PC-9 (cell line): ENCODE results near the gene CD72. TPM values are rescaled to one million over a fixed set of nuclear protein-coding genes. Genes with fewer than 3 reads are reported as not detected.
"Not testable (repeated sequence)": the region's sequence is repeated elsewhere in the genome, so short reads cannot be mapped to it uniquely, and the experiment has no call there.

Experiments
- BruUV-seq: library from RNA; stranded (reverse); fragments of 400-500 nt; replicated peaks from 2 replicates; lab custom pipeline; 2021; lab: Mats Ljungman, UMichigan
- CTCF ChIA-PET: fragments of 300-600 bp; sonication (Branson Sonifier 250); formaldehyde crosslinking; loops from one replicate; lab custom pipeline; 2022; ENCODE audit warnings: antibody characterized with exemption; lab: Charles Lee
- POLR2A ChIA-PET: fragments of 300-600 bp; sonication (Branson Sonifier 250); formaldehyde crosslinking; loops from one replicate; lab custom pipeline; 2022; ENCODE audit warnings: antibody characterized with exemption; ENCODE audit not compliant: unreplicated experiment; lab: Charles Lee
- DNase-seq, 2 experiments: peaks; one replicate each; pipeline versions ENCODE4 v3.0.0 to v3.0.0-alpha.2; 2015 to 2022; ENCODE audit warnings: mixed read lengths in 1 of 2
- H2AFZ ChIP-seq: fragments of 200-600 bp; sonication (generic); 2 replicates; pipeline ENCODE4 v1.8.1; 2017; ENCODE audit warnings: antibody characterized with exemption
- H3F3A ChIP-seq: fragments of 200-600 bp; sonication (generic); 2 replicates; pipeline ENCODE4 v1.8.1; 2017; ENCODE audit warnings: antibody characterized with exemption, mild to moderate bottlenecking, low read depth; ENCODE audit not compliant: insufficient read depth
- H3K27ac ChIP-seq: fragments of 200-600 bp; sonication (generic); 2 replicates; pipeline ENCODE4 v1.6.1; 2016; ENCODE audit warnings: mixed run types
- H3K27me3 ChIP-seq: fragments of 200-600 bp; sonication (generic); 2 replicates; pipeline ENCODE4 v1.6.1; 2016; ENCODE audit warnings: low read depth, mixed run types; ENCODE audit not compliant: insufficient read depth
- H3K36me3 ChIP-seq: fragments of 200-600 bp; sonication (generic); 2 replicates; pipeline ENCODE4 v1.6.1; 2016; ENCODE audit warnings: low read depth, mixed run types
- H3K4me1 ChIP-seq: fragments of 200-600 bp; sonication (generic); replicated peaks from 2 replicates; pipeline ENCODE4 v1.6.1; 2016; ENCODE audit warnings: mixed run types; ENCODE audit not compliant: insufficient read depth
- H3K4me2 ChIP-seq: fragments of 200-600 bp; sonication (generic); 2 replicates; pipeline ENCODE4 v1.6.1; 2017; ENCODE audit warnings: mixed run types
- H3K4me3 ChIP-seq: fragments of 200-600 bp; sonication (generic); 2 replicates; pipeline ENCODE4 v1.6.1; 2016; ENCODE audit warnings: mixed run types
- H3K79me2 ChIP-seq: fragments of 200-600 bp; sonication (generic); 2 replicates; pipeline ENCODE4 v1.6.1; 2017; ENCODE audit warnings: low read depth, mixed run types
- H3K9me2 ChIP-seq: fragments of 200-600 bp; sonication (generic); 2 replicates; pipeline ENCODE4 v1.8.1; 2017; ENCODE audit warnings: mild to moderate bottlenecking; ENCODE audit not compliant: insufficient read depth
- H3K9me3 ChIP-seq: fragments of 200-600 bp; sonication (generic); 2 replicates; pipeline ENCODE4 v1.8.1; 2016; ENCODE audit warnings: low read depth; ENCODE audit not compliant: insufficient read depth
- H4K20me1 ChIP-seq: fragments of 200-600 bp; sonication (generic); 2 replicates; pipeline ENCODE4 v1.8.1; 2017; ENCODE audit not compliant: insufficient read depth
- EZH2 ChIP-seq: fragments of 200-600 bp; sonication (generic); IDR thresholded peaks from 2 replicates; pipeline ENCODE4 v1.8.0; 2017; ENCODE audit warnings: antibody characterized with exemption, low read depth
- intact Hi-C: fragments of 100-400 bp; cut with micrococcal nuclease; formaldehyde crosslinking; loops from one replicate; pipeline ENCODE4 v1.10.0; 2022; ENCODE audit not compliant: unreplicated experiment
- total RNA-seq: library from RNA; stranded (reverse); gene quantifications from 2 replicates; pipeline ENCODE4 v1.2.3, GENCODE V29; 2021
- TF ChIP-seq, protein P1 (sequence below): fragments of 200-600 bp; sonication (generic); conservative IDR thresholded peaks from 2 replicates; pipeline ENCODE4 v1.6.1; 2017; ENCODE audit warnings: mixed run types, antibody characterized with exemption, mild to moderate bottlenecking, moderate library complexity

Gene CD72
- total RNA-seq, 1 experiment from 2014 or later, result 3.2 TPM

DNA sequence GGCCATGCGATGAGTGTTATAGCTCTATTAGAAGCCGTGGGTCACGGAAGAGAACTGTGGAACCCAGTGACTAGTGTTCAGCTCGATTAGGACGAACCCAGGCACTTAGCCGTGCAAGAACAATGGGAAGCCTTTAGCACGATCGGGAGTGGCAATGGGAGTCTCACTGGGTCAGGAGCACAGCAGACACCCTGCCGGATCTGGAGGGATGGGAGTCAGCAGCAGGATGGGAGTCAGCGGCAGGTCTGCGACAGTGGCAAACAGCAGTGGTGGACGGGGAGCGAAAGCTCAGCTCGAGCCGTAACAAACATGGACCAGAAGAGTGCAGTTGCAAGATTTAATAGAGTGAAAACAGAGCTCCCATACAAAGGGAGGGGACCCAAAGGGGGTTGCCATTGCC lies 22.2 kb upstream of the CD72 start:
- H3K4me2 ChIP-seq, H3K27me3 ChIP-seq, CTCF ChIA-PET, intact Hi-C loops, H3K36me3 ChIP-seq, H4K20me1 ChIP-seq, BruUV-seq, H2AFZ ChIP-seq, H3K79me2 ChIP-seq, H3K9me2 ChIP-seq, H3K4me3 ChIP-seq, POLR2A ChIA-PET, H3F3A ChIP-seq, H3K9me3 ChIP-seq, DNase-seq, H3K4me1 ChIP-seq, H3K27ac ChIP-seq: not testable (repeated sequence)

GRCh38 chr9:35639631-35640030 lies 21.4 kb upstream of the CD72 start:
- BruUV-seq, result no TSS peak
- POLR2A ChIA-PET, result no interaction called here
- CTCF ChIA-PET, result no interaction called here

DNA sequence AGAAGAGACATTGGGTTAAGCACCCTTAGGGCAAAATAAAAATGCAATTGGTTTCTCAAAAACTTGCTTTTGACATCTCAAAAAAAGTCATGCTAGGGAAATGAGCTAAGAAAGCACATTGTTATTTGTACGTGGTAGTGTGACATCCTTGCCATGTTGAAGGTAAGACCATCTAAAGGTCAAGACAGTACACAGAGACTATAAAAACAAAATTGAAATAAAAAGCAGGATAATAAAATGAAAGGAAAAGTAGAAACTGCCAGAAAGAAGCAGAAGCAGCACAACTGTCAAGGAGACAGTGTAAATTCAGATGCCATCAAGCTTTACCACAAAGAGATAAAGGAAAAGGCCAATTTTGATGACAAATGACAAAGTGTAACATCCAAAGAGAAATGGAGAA lies 21.0 kb upstream of the CD72 start:
- H3K27ac ChIP-seq, CTCF ChIA-PET, H3K4me1 ChIP-seq, H3K36me3 ChIP-seq, H3F3A ChIP-seq, H3K9me3 ChIP-seq, intact Hi-C loops, DNase-seq, H2AFZ ChIP-seq, H3K79me2 ChIP-seq, H4K20me1 ChIP-seq, POLR2A ChIA-PET, H3K4me3 ChIP-seq, BruUV-seq, H3K27me3 ChIP-seq, H3K9me2 ChIP-seq, H3K4me2 ChIP-seq: not testable (repeated sequence)

More at GRCh38 chr9:35639631-35640030, 21.4 kb upstream of the CD72 start:
- intact Hi-C loops, result no loop called here
- H3K9me3 ChIP-seq, result no peaks in the 10 kb centered on the region
- no peak overlapping the region for H3K4me2 ChIP-seq
- H2AFZ ChIP-seq, result no peak overlapping the region
- TF ChIP-seq, protein P1, sequence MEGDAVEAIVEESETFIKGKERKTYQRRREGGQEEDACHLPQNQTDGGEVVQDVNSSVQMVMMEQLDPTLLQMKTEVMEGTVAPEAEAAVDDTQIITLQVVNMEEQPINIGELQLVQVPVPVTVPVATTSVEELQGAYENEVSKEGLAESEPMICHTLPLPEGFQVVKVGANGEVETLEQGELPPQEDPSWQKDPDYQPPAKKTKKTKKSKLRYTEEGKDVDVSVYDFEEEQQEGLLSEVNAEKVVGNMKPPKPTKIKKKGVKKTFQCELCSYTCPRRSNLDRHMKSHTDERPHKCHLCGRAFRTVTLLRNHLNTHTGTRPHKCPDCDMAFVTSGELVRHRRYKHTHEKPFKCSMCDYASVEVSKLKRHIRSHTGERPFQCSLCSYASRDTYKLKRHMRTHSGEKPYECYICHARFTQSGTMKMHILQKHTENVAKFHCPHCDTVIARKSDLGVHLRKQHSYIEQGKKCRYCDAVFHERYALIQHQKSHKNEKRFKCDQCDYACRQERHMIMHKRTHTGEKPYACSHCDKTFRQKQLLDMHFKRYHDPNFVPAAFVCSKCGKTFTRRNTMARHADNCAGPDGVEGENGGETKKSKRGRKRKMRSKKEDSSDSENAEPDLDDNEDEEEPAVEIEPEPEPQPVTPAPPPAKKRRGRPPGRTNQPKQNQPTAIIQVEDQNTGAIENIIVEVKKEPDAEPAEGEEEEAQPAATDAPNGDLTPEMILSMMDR, result no peak
- TF ChIP-seq EZH2, result no peak
- H4K20me1 ChIP-seq, result no peaks in the 10 kb centered on the region
- H3K9me2 ChIP-seq, result no peaks in the 10 kb centered on the region
- H3K4me3 ChIP-seq, result no peak overlapping the region
- DNase-seq, result no peak
- H3F3A ChIP-seq, result no peaks in the 10 kb centered on the region
- H3K27me3 ChIP-seq, result no peaks in the 10 kb centered on the region
- H3K79me2 ChIP-seq, result no peaks in the 10 kb centered on the region
- no peak overlapping the region for H3K27ac ChIP-seq
- H3K4me1 ChIP-seq, result no peaks in the 10 kb centered on the region
- H3K36me3 ChIP-seq, result no peaks in the 10 kb centered on the region

- CTCF ChIA-PET, H3K27ac ChIP-seq, DNase-seq, H3F3A ChIP-seq, H3K36me3 ChIP-seq, POLR2A ChIA-PET, H3K27me3 ChIP-seq, H3K9me3 ChIP-seq, H4K20me1 ChIP-seq, BruUV-seq, H3K9me2 ChIP-seq, H3K4me1 ChIP-seq, H3K4me2 ChIP-seq, intact Hi-C loops, H2AFZ ChIP-seq, H3K4me3 ChIP-seq, H3K79me2 ChIP-seq: not testable (repeated sequence)
Observed at GRCh38 chr9:35638751-35639150, 20.5 kb upstream of the CD72 start.

DNA sequence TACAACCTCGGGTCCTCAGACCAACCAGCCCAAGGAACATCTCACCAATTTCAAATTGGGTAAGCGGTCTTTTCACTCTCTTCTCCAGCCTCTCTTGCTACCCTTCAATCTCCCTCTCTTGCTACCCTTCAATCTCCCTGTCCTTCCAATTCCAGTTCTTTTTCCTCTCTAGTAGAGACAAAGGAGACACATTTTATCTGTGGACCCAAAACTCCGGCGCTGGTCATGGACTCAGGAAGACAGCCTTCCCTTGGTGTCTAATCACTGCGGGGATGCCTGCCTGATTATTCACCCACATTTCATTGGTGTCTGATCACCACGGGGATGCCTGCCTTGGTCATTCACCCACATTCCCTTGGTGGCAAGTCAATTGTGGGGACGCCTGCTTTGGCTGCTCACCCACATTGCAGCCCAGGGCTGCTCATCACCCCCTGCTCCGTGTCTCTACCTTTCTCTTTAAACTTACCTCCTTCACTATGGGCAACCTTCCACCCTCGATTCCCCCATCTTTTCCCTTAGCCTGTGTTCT lies 19.3 kb upstream of the CD72 start:
- BruUV-seq, POLR2A ChIA-PET, H3F3A ChIP-seq, H3K4me2 ChIP-seq, H3K4me3 ChIP-seq, H3K4me1 ChIP-seq, H4K20me1 ChIP-seq, CTCF ChIA-PET, H3K9me3 ChIP-seq, H3K27ac ChIP-seq, DNase-seq, H3K9me2 ChIP-seq, H3K27me3 ChIP-seq, H2AFZ ChIP-seq, H3K79me2 ChIP-seq, H3K36me3 ChIP-seq, intact Hi-C loops: not testable (repeated sequence)

- H3K79me2 ChIP-seq, H3F3A ChIP-seq, POLR2A ChIA-PET, H3K9me3 ChIP-seq, H3K9me2 ChIP-seq, DNase-seq, H3K4me1 ChIP-seq, intact Hi-C loops, H4K20me1 ChIP-seq, H3K4me2 ChIP-seq, H3K36me3 ChIP-seq, H2AFZ ChIP-seq, CTCF ChIA-PET, BruUV-seq, H3K27ac ChIP-seq, H3K4me3 ChIP-seq, H3K27me3 ChIP-seq: not testable (repeated sequence)
Observed at GRCh38 chr9:35636877-35637246, 18.6 kb upstream of the CD72 start.
